GM18498 (cell line): ENCODE measurements around the gene ZNF512B.

Experiments used
- ATAC-seq: cut with Tn5 transposase; IDR thresholded peaks from one replicate; pipeline ENCODE4 v1.9.1; 2021; ENCODE audit warnings: mild to moderate bottlenecking, moderate library complexity; ENCODE audit not compliant: unreplicated experiment

Gene ZNF512B

DNA sequence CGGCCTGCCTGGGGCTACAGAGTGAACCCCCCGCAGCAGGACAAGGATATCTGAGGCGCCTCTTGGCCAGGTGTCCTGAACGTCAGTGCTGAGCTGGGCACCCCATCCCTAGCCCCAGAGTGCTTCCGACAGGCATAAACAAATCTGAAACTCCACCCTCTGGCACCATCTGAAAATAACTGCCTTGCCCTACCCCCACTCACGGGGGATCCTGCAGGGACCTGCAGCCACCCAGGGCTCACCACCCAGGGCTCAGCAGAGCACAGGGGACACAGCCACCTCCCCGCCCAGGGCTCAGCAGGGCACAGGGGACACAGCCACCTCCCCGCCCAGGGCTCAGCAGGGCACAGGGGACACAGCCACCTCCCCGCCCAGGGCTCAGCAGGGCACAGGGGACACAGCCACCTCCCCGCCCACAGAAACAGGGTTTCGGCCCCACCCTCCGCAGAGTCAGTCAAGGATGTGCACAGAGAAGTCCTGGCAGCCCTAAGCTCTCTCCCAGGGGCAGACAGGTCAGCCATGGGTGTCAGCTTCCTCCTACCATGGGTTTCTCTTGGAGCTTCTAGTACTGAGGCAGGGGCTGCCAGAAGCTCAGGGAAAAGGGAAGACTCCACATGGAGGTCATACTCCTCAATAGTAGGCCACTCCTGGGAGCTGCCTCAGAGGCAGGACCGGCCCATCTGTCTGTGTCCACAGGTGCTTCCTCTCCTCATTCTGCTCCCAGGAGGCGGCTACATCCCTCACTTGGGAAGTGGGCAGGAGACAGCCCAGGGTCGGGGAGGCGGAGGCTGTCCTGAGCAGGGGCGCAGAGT is 18.1 kb downstream of the ZNF512B start:
- ATAC-seq = no peak

- ATAC-seq = no peak
Observed at GRCh38 chr20:63950701-63951397, 18.9 kb downstream of the ZNF512B start.

DNA sequence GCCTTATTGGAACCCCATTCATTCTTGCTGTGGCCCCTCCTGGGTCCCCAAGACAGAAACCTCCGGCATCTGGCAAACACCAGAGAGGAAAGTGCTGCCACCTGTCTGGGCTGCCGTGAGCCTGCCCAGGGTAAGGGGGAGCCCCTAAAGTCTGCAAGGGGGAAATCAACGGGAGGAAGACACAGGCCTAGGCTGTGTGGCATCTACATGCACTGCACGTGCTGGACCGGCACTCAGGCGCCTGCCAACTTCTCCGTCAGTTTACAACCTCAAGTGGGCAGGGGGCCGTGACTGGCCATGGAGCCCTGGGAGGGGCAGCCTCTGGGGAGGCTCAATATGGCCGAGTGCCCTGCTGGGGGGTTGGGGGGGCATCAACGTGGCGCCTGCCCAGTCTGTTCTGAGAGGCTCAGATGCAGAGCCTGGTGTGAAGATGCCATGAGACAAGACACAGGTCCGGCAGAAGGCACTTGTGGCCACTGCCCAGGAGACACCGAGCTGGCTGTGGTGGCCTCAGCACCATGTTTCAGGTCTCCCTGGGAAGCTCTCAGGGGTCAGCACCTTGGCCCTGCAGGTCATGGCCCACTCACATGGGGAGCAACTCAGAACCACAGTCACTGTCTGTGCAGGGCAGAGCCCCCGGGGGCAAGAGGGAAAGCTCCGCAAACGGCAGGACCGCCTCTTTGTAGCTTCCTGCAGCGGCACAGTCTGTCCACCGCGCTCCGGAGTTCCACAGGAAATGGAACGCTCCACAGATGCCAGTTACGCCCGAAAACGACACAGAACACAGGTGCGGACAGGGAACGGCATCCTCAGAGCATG is 21.9 kb downstream of the ZNF512B start:
- ATAC-seq = no peak

- no peak for ATAC-seq
Observed at GRCh38 chr20:63946986-63947637, 22.6 kb downstream of the ZNF512B start.

DNA sequence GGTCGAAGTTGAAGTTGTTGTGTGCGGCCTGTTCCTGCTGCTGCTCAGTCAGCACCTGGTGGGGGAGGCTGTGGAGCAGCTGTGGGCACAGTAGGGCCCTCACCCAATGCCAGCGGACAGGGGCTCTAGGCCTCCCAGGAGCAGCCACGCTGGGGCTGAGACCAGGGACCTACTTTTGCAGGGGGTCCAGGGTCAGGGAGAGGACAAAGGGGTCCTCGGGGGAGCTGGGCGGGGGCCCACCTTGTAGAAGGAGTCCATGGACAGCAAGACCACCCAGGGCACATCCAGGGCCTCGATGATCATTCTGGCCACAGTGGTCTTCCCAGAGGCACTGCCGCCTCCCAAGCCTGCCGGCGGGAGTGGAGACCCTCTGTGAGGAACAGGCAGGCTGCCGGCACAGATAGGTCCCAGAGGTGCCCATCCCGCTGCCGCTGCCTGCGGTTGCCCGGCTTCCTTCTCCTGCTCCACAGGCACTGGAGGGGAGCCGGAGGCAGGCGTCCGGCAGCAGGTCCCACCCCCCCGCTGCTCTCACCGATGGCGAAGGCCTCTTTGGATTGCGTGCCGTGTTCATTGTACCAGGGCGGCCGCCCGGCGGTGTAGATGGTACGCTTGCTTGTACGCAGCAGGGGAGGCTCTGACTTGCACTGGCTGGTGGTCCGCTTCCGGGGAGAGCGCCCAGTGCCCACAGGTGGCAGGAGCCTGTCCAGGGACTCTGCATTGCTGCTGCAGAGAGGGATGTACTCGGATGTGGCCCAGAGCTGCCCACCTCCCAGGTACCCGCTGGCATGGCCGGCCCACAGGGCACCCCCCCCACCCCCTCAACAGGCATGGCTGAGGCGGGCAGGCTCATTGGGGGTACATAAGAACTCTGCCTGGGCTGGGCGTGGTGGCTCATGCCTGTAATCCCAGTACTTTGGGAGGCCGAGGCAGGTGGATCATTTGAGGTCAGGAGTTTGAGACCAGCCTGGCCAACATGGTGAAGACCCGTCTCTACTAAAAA is 23.5 kb downstream of the ZNF512B start:
- ATAC-seq = no peak

DNA sequence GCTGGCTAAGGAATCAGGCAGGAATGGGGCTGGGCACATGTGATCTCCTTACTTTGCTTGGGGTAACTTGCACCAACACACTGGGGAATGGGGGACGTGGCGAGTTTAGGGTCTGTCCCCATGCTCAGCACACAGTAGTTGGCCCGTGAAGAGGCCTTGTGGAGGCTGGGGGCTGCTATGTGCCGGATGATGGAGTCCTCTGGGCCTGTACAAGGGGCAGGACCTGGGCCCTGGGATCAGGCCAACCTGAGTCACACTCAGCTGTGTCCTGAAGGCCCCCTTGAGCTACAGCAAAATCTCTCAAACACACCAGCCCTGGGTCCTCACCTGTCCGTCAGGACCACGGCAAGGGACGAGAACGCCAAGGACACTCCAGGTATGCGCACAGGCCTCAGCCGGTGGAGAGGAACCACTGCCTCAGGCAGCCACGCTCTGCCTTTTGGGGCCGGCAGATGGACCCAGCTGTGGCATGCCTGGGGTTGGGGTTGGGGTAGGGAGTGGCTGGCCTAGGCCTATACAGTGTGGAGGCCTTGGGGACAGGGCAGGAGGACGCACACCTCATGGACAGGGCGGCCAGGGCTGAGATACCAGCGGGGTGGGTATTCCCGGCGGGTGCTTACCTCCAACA is 24.6 kb downstream of the ZNF512B start:
- no peak for ATAC-seq

DNA sequence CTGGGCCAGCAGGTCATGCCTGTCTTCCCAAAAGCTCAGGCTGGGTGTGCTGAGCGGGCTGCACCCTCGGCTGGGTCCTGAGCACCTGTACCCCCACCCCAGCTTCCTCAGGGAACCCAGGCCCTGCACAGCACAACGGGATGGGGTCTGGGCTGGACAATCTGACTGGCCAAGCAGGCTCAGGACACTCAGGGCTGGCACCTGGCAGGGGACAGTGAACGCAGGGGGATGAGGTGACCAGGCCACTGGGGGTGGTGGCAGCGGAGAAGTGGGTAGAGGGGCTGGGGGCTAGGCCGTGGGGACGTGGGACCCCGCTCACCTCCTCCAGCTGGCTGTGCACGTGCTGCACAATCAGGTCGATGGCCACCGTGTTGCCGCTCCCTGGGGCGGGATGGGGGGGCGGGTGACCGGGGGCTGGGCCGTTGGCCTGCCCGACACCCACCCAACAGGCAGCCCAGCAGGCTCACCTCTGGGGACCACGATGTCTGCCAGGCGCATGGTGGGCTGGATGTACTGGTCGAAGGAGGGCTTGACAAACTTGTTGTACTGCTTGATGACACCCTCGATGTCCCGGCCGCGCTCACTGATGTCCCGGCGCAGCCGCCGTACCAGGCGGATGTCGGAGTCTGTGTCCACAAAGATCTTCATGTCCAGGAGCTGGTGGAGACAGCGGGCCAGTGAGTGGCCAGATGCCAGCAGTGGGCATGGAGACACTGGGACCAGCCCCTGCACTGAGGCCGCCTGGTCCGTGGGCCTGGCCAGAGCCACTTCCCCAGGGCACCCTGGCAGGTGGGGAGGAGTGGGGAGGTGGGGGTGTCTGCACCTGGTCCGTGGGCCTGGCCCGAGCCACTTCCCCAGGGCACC is 25.4 kb downstream of the ZNF512B start:
- no peak for ATAC-seq

- ATAC-seq = no peak
Observed at GRCh38 chr20:63943808-63944077, 26.0 kb downstream of the ZNF512B start.

DNA sequence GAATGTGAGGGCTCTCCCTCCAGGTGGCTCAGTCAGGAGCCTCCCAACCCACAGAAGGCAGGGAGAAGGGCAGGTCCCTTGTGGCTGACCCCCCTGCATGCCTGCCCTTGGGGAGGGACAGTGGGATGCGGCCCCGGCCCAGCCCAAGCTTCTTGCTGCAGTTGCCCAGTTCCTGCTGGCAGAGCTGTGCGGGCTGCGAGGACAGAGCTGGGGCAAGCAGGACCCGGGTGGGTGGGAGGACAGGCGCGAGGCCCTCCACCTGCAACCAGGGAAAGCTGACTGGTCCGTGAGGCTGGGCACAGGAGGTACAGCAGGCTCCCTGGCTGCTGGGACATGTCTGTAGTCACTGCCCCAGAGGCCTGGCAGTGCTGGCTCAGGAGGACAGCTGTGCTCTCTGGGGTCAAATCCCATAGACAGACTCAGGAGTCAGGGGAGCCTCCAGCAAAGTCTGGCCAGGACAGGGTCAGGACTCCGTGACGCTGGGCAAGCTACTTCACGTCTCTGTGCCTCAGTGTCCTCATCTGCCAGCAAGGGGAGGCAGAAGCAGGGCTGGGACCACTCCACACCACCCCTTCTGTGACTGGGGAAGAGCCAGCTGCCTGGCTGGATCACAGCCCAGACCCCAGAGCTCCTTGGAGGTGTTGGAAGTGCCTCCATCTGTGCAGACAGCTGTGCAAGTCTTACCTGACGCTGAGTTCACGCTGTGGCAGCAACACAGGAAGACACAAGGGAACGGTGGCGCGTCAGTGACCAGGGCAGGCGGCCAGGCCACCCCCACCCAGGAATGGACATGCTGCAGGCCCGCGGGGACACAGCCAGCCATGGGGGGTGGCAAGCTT is 26.5 kb downstream of the ZNF512B start:
- ATAC-seq = no peak

GRCh38 chr20:63942250-63942951 is 27.3 kb downstream of the ZNF512B start:
- ATAC-seq = no peak

GRCh38 chr20:63941282-63942081 is 28.2 kb downstream of the ZNF512B start:
- no peak for ATAC-seq

- ATAC-seq = no peak
Observed at GRCh38 chr20:63940472-63941266, 29.1 kb downstream of the ZNF512B start.

GRCh38 chr20:63940071-63940471 is 29.7 kb downstream of the ZNF512B start:
- no peak for ATAC-seq

- ATAC-seq = no peak
Observed at GRCh38 chr20:63939061-63939935, 30.4 kb downstream of the ZNF512B start.

- ATAC-seq = no peak
Observed at GRCh38 chr20:63937596-63937995, 32.1 kb downstream of the ZNF512B start.
